Glomerular endothelial cell (primary cell): Measurements from ENCODE around the gene TMEM200C. TPM values are rescaled to one million over a fixed set of nuclear protein-coding genes. Genes with fewer than 3 reads are reported as not detected.

Source experiments
- DNase-seq: peaks from one replicate; pipeline ENCODE4 v3.0.0-alpha.2; 2011; ENCODE audit warnings: low read depth, low spot score; ENCODE audit errors: extremely low read depth
- total RNA-seq: library from RNA; depleted of rRNA; stranded (reverse); fragments of >200 nt; gene quantifications from 2 replicates; pipeline ENCODE4 v1.2.3, GENCODE V29; 2015

TMEM200C gene
- total RNA-seq, result 0.29 and 0.58 TPM in 2 replicates

- DNase-seq, result no peak
Observed at GRCh38 chr18:5895299-5895875, at the start of gene TMEM200C. Gene TMEM200C, minus strand, starts transcription at chr18:5895522. Its CDS starts 3,459 bp downstream, at chr18:5892063.

- DNase-seq, result no peak
Observed at GRCh38 chr18:5944448-5944847, 49.1 kb upstream of the TMEM200C start.

GRCh38 chr18:5943514-5943913, 48.2 kb upstream of the TMEM200C start:
- no peak for DNase-seq

GRCh38 chr18:5942591-5942990, 47.3 kb upstream of the TMEM200C start:
- no peak for DNase-seq

GRCh38 chr18:5941890-5942289, 46.6 kb upstream of the TMEM200C start:
- no peak for DNase-seq

- DNase-seq, result no peak
Observed at GRCh38 chr18:5939801-5940667, 44.7 kb upstream of the TMEM200C start.

- DNase-seq, result no peak
Observed at GRCh38 chr18:5937795-5938194, 42.5 kb upstream of the TMEM200C start.

- no peak for DNase-seq
Observed at GRCh38 chr18:5937121-5937520, 41.8 kb upstream of the TMEM200C start.

- DNase-seq, result no peak
Observed at GRCh38 chr18:5930789-5931188, 35.5 kb upstream of the TMEM200C start.

- DNase-seq, result no peak
Observed at GRCh38 chr18:5918205-5918858, 23.0 kb upstream of the TMEM200C start.

- no peak for DNase-seq
Observed at GRCh38 chr18:5914951-5915350, 19.6 kb upstream of the TMEM200C start.

- no peak for DNase-seq
Observed at GRCh38 chr18:5914016-5914415, 18.7 kb upstream of the TMEM200C start.

- DNase-seq, result no peak
Observed at GRCh38 chr18:5912566-5912965, 17.2 kb upstream of the TMEM200C start.

- no peak for DNase-seq
Observed at GRCh38 chr18:5909125-5909524, 13.8 kb upstream of the TMEM200C start.

GRCh38 chr18:5903386-5903785, 8.1 kb upstream of the TMEM200C start:
- no peak for DNase-seq

GRCh38 chr18:5900262-5900661, 4.9 kb upstream of the TMEM200C start:
- DNase-seq, result no peak

- DNase-seq, result no peak
Observed at GRCh38 chr18:5899835-5900234, 4.5 kb upstream of the TMEM200C start.

- DNase-seq, result no peak
Observed at GRCh38 chr18:5895876-5896740, 786 bp upstream of the TMEM200C start.

- DNase-seq, result no peak
Observed at GRCh38 chr18:5894611-5895298, 567 bp downstream of the TMEM200C start.

- no peak for DNase-seq
Observed at GRCh38 chr18:5893956-5894610, 1.2 kb downstream of the TMEM200C start.
